DMS153 treated with DMSO at 0.1 percent for 48 hours (cell line): ENCODE measurements around the gene LRRC8B.

Source experiments
- DNase-seq: peaks from one replicate; lab custom pipeline; 2025; ENCODE audit not compliant: unreplicated experiment; lab: John Stamatoyannopoulos, UW

LRRC8B gene

DNA sequence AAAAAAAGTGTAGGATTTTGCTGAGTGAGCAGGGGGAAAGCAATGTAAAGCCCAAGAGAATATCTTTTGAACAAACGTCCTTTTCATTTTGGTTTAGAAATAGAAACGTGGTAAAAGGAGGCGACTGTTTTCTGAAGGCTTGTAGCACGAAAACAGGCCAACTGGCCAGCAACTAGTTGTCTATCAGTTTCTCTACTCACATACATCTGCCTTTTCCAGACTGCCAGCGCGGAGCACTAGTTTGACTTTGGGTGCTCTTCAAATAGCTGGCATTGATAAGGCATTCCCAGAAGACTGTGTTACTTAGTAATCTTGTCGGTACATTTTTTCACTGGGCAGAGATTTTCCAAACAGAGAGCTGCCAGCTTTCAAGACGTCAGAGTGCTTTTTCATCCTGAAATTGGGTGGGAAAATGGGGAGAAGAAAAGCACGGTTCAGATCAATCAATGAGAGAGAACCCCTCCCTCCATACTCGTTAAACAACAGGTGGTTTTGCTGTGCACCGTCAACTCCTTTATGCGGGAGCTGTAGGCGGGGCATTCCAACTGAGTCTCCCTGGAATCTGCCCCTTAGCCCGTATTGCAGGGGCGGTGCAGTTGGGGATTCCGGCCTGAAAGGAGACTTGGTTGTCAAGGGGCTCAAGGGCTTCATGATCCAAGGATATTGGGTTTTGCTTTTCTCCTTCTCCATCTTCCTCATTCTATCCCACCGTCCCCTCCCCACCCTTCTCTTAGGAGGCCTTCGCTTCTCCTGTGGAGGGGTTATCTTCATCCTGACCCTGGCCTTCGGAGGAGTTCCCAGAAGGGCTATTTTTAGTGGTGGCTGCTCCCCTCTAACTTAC, 107.4 kb downstream of the LRRC8B start:
- DNase-seq = no peak

- peak; percentile 53 for DNase-seq
Measured at GRCh38 chr1:89632657-89633247, 108.1 kb downstream of the LRRC8B start, which contains the start of gene LRRC8C. LRRC8C (plus strand) TSS chr1:89633120; CDS start chr1:89686474, 53,354 bp downstream.

GRCh38 chr1:89633248-89633799, 108.7 kb downstream of the LRRC8B start:
- DNase-seq = no peak

DNA sequence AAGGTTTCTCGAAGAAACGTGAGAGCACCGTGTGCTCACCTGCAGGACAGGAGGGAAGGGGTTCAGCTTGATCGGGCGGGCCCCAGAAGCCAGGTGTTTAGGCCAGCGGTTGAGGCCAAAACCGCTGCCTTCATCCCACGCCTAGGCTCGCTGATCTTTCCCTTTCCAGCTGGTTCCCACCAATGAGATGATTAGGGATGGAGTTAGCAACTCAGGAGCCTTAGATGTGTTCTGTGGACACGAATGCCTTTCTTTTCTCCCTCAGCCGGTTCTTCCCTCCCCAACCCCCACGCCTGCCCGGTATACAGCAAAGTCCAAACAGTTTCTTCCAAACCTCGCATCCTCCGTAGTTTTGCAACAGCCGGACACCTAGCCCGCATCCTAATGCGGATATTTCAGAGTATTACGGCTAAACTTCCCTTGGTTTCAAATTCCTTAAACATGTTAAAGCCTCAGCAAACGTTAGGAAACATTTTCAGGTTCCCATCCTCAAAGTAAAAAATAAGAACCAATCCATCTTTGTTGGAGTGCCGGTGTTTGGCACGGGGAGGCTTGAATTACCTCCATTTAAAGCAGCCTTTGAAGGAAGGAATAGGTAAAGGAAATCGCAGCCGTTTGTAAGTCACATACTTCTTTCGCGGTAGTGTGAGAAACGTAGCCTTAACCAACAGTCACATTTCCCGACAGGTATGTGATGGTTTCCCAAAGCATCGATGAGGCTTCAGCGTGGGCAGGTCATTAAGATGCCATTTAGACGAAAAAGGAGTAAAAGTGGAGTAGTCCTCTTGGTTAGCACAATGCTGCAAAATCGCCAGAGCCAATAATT, 109.4 kb downstream of the LRRC8B start:
- peak; percentile 14 for DNase-seq

DNA sequence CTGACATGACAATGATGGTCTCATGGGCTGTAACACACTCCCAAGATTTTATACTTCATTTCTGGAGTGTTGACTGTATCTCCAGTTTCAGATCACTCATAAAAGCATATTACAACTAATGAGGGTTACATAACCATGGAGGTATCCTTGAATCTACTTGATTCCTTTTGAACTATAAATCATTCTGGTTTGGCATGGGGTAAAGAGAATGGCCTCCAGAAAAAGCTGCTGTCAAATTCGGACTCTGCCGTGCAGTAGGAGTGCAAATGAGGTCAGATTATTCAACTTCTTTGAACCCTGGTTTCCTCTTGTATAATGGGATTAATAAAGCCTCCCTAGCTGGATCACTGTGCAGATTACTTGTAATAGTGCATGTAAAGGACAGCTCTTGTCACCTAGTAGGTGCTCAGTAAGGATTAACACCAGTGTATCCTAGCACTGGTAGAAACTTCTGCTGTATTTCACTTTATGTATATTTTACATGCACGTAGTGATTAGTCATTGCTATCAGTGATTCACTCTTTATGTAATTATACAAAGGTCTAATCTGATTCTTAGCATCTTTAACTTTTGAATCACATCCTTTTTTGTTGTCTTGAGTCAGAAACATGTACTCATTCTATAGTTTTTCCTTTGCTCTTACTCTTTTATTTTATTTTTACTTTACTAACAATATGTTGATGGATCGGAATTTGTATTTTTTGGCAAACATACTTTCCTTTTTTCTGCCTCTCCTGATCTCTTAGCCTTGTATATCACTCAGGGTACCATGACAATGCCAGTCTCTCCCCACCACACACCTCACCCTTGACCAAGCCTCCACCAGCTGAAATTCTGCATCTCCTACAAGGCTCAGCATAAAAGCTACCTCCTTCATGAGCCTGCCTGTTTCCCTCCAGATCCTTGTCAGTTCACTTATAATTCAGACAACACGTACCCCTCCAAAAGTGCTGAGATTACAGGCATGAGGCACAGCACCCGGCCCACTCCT, 111.5 kb downstream of the LRRC8B start:
- no peak for DNase-seq

GRCh38 chr1:89637496-89637895, 112.9 kb downstream of the LRRC8B start:
- DNase-seq = no peak

DNA sequence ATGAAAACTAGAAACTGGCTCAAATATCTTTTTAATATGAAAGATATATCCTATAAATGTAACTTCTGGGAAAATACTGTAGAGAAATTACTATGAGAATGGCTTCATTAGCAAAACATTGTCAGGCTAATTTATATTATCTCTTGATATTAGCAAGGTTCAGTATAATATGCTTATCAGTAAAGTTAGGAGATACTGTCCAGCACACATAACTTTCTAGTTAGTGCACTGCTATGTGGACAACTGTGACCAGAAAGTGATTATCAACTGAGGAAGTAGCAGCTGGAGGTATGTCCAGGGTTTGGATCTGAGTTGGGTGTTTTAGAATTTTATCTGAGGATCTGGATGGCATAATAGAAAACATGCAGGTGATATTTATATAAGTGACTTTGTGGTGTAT, 115.8 kb downstream of the LRRC8B start:
- no peak for DNase-seq

DNA sequence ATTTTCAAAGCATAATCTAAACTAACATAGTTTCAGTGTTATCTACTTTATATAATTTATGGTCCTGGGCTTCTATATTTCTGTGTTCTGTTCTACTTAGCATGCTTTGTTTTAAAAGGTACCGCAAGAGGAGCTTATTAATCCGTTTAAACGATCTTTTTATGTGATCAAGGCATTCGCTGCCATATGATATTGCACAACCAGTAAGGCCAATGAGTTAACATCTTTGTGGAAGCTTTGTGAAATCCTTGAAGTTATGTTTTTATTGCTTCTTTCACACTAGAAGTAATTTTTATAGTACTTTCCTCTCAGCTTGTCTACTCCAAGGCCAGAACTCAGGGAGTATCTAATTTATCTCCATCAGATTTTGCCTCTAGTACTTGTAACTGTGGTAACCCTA, 117.2 kb downstream of the LRRC8B start:
- no peak for DNase-seq

GRCh38 chr1:89643577-89643976, 118.9 kb downstream of the LRRC8B start:
- DNase-seq = no peak

DNA sequence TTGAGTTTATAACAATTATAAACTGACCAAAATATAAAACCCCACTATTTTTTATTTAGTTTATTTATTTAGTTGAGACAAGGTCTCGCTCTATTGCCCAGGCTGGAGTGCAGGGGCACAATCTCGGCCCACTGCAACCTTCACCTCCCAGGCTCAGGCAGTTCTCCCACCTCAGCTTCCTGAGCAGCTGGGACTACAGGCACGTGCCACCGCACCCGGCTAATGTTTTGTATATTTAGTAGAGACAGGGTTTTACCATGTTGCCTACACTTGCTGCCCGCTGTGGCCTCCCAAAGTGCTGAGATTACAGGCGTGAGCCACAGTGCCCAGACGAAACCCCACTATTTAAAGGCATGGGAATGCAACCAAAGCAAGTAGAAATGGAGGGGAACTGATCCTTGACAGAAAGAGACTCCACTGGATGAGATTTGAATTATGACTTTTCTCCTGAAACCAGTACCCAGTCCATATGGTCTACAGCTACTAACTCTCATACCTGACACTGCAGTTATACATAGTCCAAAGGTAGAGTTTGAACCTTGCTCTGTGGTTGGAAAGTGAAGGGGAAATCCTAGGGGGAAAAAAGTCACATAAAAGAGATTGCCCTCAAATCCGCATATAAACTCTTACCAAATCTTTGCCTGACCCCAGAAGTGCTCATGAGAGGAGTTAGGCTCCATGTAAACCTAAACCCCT, 119.6 kb downstream of the LRRC8B start:
- no peak for DNase-seq

- no peak for DNase-seq
Measured at GRCh38 chr1:89646259-89646658, 121.6 kb downstream of the LRRC8B start.
